PC-9 (cell line): Measurements from ENCODE around the gene TSPAN18.

ENCODE experiments used
- CTCF ChIP-seq: fragments of 200-600 bp; sonication (generic); conservative IDR thresholded peaks from 2 replicates; pipeline ENCODE4 v1.6.1; 2017; ENCODE audit warnings: mixed run types, antibody characterized with exemption, mild to moderate bottlenecking, moderate library complexity
- EZH2 ChIP-seq: fragments of 200-600 bp; sonication (generic); IDR thresholded peaks from 2 replicates; pipeline ENCODE4 v1.8.0; 2017; ENCODE audit warnings: antibody characterized with exemption, low read depth

DNA sequence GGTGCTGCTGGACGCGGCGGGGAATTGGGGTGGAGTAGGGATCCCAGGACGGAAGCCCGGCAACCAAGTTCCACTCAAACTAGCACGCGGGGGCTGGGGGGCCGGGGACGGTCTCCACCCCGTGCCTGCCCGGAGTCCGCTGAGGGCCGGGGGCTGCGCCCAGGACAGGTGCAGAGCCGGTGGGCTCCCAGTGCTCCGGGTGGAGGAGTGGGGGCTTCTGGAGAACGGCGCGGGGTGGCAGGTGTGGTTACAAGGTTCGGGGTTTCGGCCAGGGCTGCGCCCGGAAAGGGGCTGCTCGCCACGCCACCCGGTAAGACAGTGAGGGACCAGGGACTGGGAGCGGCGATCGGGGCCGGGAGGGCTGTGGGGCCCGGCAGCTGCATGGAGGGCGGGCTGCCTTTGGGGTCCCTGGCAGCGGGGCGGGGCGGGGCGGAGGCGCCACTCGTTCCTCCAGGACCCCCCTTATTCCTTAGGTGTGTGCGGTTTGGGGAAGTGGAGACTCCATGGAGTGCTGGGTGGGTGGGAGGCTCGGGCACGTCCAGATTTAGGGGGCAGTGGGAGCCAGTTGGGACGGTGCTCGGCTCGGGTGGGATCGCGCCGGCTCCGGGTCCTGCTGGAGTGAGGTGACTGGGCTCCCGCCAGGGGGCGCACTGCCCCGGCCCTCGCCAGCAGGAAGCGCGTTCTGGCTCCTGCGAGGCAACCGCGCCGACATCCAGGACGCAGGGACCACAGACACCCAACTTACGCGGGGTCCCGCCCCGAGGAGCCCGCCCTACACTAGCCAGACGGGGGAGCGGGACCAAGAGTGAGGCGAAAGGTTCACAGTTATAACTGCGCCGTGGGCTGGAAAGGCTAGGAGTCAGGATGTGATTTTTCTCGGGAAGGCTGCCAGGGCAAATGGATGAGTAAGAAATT, 868 bp downstream of the TSPAN18 start:
- peak; percentile 87 for TF ChIP-seq CTCF
- TF ChIP-seq EZH2: no peak
